ENCODE data around the gene CYP2A7.
"Not testable (repeated sequence)": the region's sequence is repeated elsewhere in the genome, so short reads cannot be mapped to it uniquely, and the experiment has no call there.

- TF ChIP-seq CTCF (IDR thresholded peaks at IDR 0.05; ENCODE audit: insufficient read depth, low read length); POLR2AphosphoS5 (IDR thresholded peaks at IDR 0.05; ENCODE audit: low read depth): not testable (repeated sequence)
Measured at GRCh38 chr19:40918303-40918702, 36.3 kb upstream of the CYP2A7 start.

Data from HL-60 (cell line).